Natural killer cell (primary cell): Measurements from ENCODE around the gene SUOX. TPM values are rescaled to one million over a fixed set of nuclear protein-coding genes. Genes with fewer than 3 reads are reported as not detected.
A peak's percentile ranks its signal among the peaks of the same experiment; 100 is the strongest.

ENCODE experiments used
- ATAC-seq, 3 donors: fragments of 150-1000 bp in 2 of 3; fragments of 200-7000 bp in 1 of 3; cut with Tn5 transposase; 1 replicate in 1 of 3; 2 replicates in 2 of 3; pipeline ENCODE4 v1.10.0; 2021; ENCODE audit warnings: mild to moderate bottlenecking in 2 of 3, moderate library complexity in 2 of 3
- DNase-seq, 2 donors: peaks; one replicate each; pipeline versions ENCODE4 v3.0.0 to v3.0.0-alpha.2; 2013 to 2021; ENCODE audit warnings: mixed read lengths in 1 of 2
- H3K27ac ChIP-seq: one replicate; pipeline ENCODE4 v1.5.1; 2013; ENCODE audit warnings: mild to moderate bottlenecking, low read length
- H3K27me3 ChIP-seq: one replicate; pipeline ENCODE4 v1.6.1; 2013; ENCODE audit warnings: low read length; ENCODE audit not compliant: control insufficient read depth, insufficient read depth
- H3K36me3 ChIP-seq: one replicate; pipeline ENCODE4 v1.6.1; 2013; ENCODE audit warnings: low read length; ENCODE audit not compliant: control insufficient read depth, insufficient read depth
- H3K4me1 ChIP-seq: one replicate; pipeline ENCODE4 v1.6.1; 2013; ENCODE audit warnings: low read length; ENCODE audit not compliant: control insufficient read depth, insufficient read depth
- H3K4me3 ChIP-seq: one replicate; pipeline ENCODE4 v1.5.1; 2013; ENCODE audit warnings: low read length
- H3K9me3 ChIP-seq: one replicate; pipeline ENCODE4 v1.6.1; 2013; ENCODE audit warnings: low read length; ENCODE audit not compliant: control insufficient read depth, insufficient read depth
- H3K27ac Mint-ChIP-seq, 2 donors: one replicate each; pipeline ENCODE4 v1.8.0; 2022; ENCODE audit warnings: mild to moderate bottlenecking in 2 of 2, mixed read lengths in 2 of 2, moderate library complexity in 1 of 2
- H3K27me3 Mint-ChIP-seq, 2 donors: one replicate each; pipeline ENCODE4 v1.8.0; 2022; ENCODE audit warnings: low read depth in 2 of 2, mixed read lengths in 2 of 2
- H3K36me3 Mint-ChIP-seq: one replicate; pipeline ENCODE4 v1.8.0; 2022; ENCODE audit warnings: mixed read lengths
- H3K4me1 Mint-ChIP-seq, 2 donors: one replicate each; pipeline ENCODE4 v1.8.0; 2022; ENCODE audit warnings: mixed read lengths in 2 of 2
- H3K4me3 Mint-ChIP-seq: one replicate; pipeline ENCODE4 v1.8.0; 2022; ENCODE audit warnings: mild to moderate bottlenecking, moderate library complexity, mixed read lengths
- H3K9me3 Mint-ChIP-seq, 2 donors: one replicate each; pipeline ENCODE4 v1.8.0; 2022; ENCODE audit warnings: mixed read lengths in 2 of 2
- CTCF ChIP-seq: fragments of 200-600 bp; IDR thresholded peaks from one replicate; pipeline ENCODE4 v1.8.0; 2022; ENCODE audit warnings: antibody characterized with exemption
- WGBS: methylation state at CpG from one replicate; pipeline ENCODE4 v1.1.7; 2013; ENCODE audit warnings: missing lambda C conversion rate; ENCODE audit not compliant: insufficient coverage; 5-methylcytosine and 5-hydroxymethylcytosine counted together
- intact Hi-C: fragments of 100-400 bp; cut with micrococcal nuclease; formaldehyde crosslinking; loops from one replicate; pipeline ENCODE4 v1.14.2; 2022
- total RNA-seq, 4 donors: library from RNA; stranded (reverse); fragments of 120-200 nt in 1 of 4; gene quantifications; one replicate each; pipeline versions ENCODE4 v1.2.3 to v1.2.4, GENCODE V29; 2013 to 2022

Gene SUOX
- total RNA-seq, 3 donors from 2014 or later (not counting 1 experiment from before 2014, with no cell fraction given) = 11.0 to 15.9 (median 14.6) TPM

- intact Hi-C loops = loop anchor here (10.0 kb wide), 3 partner anchors 109 to 179 kb away; partner anchors contain the start of genes MYL6, MYL6B, NABP2 and RNF41
- Mint-ChIP-seq H3K36me3 (no peaks in the 10 kb centered on the region), H3K27ac (peak overlapping the region; percentile 29 to 81), H3K27me3 (no peaks in the 10 kb centered on the region), H3K4me1 (peaks cover 16 to 23% of the 10 kb centered on the region in 2 donors), H3K9me3 (no peaks in the 10 kb centered on the region), H3K4me3 (no peak overlapping the region)
- H3K27ac ChIP-seq = no peak overlapping the region
- no peaks in the 10 kb centered on the region for H3K27me3 ChIP-seq
- TF ChIP-seq CTCF = no peak
- H3K9me3 ChIP-seq = no peaks in the 10 kb centered on the region
- H3K4me3 ChIP-seq = no peak overlapping the region
- H3K36me3 ChIP-seq = peaks cover 23% of the 10 kb centered on the region
- no peak for DNase-seq
- no peak for ATAC-seq
- peaks cover 12% of the 10 kb centered on the region for H3K4me1 ChIP-seq
- 97% methylated on average over 8 of the region's 9 CpGs for WGBS
These were observed 49.1 kb downstream of the SUOX start for GRCh38 chr12:56046027-56046780.

- Histone ChIP-seq H3K36me3 (no peaks in the 10 kb centered on the region), H3K27ac (no peak overlapping the region), H3K4me1 (no peaks in the 10 kb centered on the region), H3K9me3 (no peaks in the 10 kb centered on the region), H3K4me3 (no peak overlapping the region), H3K27me3 (no peaks in the 10 kb centered on the region)
- H3K27ac Mint-ChIP-seq = no peak overlapping the region
- DNase-seq = no peak
- H3K9me3 Mint-ChIP-seq = no peaks in the 10 kb centered on the region
- peaks cover 6 to 8% of the 10 kb centered on the region in 2 donors for H3K4me1 Mint-ChIP-seq
- H3K4me3 Mint-ChIP-seq = no peak overlapping the region
- 92% methylated on average over 5 of the region's 6 CpGs for WGBS
- ATAC-seq = no peak
- no peak for TF ChIP-seq CTCF
- intact Hi-C loops = no loop called here
- no peaks in the 10 kb centered on the region for H3K36me3 Mint-ChIP-seq
- H3K27me3 Mint-ChIP-seq = no peaks in the 10 kb centered on the region
These were observed 56.4 kb downstream of the SUOX start for GRCh38 chr12:56053407-56053893.

Other genes starting within 250 kb of the SUOX start
- 10 to 100 TPM; 50.5 to 57.0 (median 51.2) TPM for gene SARNP, start 179.6 kb upstream of the SUOX start, total RNA-seq
- gene ORMDL2, start 179.2 kb upstream of the SUOX start, total RNA-seq = 10 to 100 TPM; 21.3 to 36.3 (median 23.1) TPM
- gene DNAJC14, start 167.7 kb upstream of the SUOX start, total RNA-seq = 10 to 100 TPM; 27.7 to 37.3 (median 34.4) TPM
- gene MMP19, start 154.3 kb upstream of the SUOX start, total RNA-seq = under 1 TPM in 2 of 3 donors, not detected in 1; 0.45 to 0.88 TPM
- gene PYM1, start 69.4 kb upstream of the SUOX start, total RNA-seq = 10 to 100 TPM; 18.5 to 21.2 (median 19.1) TPM
- gene DGKA, start 66.1 kb upstream of the SUOX start, total RNA-seq = 100 to 1,000 TPM; 137 to 145 (median 142) TPM
- gene PMEL, start 31.2 kb upstream of the SUOX start, total RNA-seq = under 1 TPM in 1 of 3 donors, not detected in 2; 0.35 TPM
- 10 to 100 TPM; 19.5 to 27.3 (median 27.3) TPM for gene CDK2, start 30.4 kb upstream of the SUOX start, total RNA-seq
- gene RAB5B, start 23.2 kb upstream of the SUOX start, total RNA-seq = 10 to 100 TPM; 69.4 to 80.0 (median 78.2) TPM
- 1 to 10 TPM; 4.4 to 5.5 (median 5.5) TPM for gene IKZF4, start 23.8 kb downstream of the SUOX start, total RNA-seq
- 10 to 100 TPM; 29.5 to 50.3 (median 35.5) TPM for gene RPS26, start 44.6 kb downstream of the SUOX start, total RNA-seq
- under 1 TPM in 2 of 3 donors, not detected in 1; 0.26 to 0.66 TPM for gene ERBB3, start 82.9 kb downstream of the SUOX start, total RNA-seq
- gene PA2G4, start 107.3 kb downstream of the SUOX start, total RNA-seq = 10 to 100 TPM; 78.5 to 86.4 (median 79.7) TPM
- gene RPL41, start 119.4 kb downstream of the SUOX start, total RNA-seq = 1,000 to 10,000 TPM; 2,342 to 3,083 (median 3,009) TPM
- 10 to 100 TPM; 12.0 to 24.3 (median 16.2) TPM for gene ZC3H10, start 121.0 kb downstream of the SUOX start, total RNA-seq
- 100 to 1,000 TPM; 198 to 215 (median 199) TPM for gene ESYT1, start 131.0 kb downstream of the SUOX start, total RNA-seq
- gene MYL6B, start 155.3 kb downstream of the SUOX start, total RNA-seq = 1 to 10 TPM; 6.7 to 8.9 (median 7.4) TPM
- gene MYL6, start 161.1 kb downstream of the SUOX start, total RNA-seq = 1,000 to 10,000 TPM in 2 of 3 donors, 100 to 1,000 TPM in 1; 881 to 1,204 (median 1,015) TPM
- 100 to 1,000 TPM; 205 to 232 (median 210) TPM for gene SMARCC2, start 192.2 kb downstream of the SUOX start, total RNA-seq
- gene RNF41, start 224.6 kb downstream of the SUOX start, total RNA-seq = 10 to 100 TPM; 32.3 to 44.5 (median 38.6) TPM
- gene NABP2, start 227.1 kb downstream of the SUOX start, total RNA-seq = 10 to 100 TPM; 21.6 to 23.4 (median 22.6) TPM
- gene SLC39A5, start 232.8 kb downstream of the SUOX start, total RNA-seq = 1 to 10 TPM in 1 of 3 donors, under 1 TPM in 2; 0.70 to 1.4 (median 0.71) TPM